Measurements from ENCODE around the gene NFASC.

Gene NFASC

DNA sequence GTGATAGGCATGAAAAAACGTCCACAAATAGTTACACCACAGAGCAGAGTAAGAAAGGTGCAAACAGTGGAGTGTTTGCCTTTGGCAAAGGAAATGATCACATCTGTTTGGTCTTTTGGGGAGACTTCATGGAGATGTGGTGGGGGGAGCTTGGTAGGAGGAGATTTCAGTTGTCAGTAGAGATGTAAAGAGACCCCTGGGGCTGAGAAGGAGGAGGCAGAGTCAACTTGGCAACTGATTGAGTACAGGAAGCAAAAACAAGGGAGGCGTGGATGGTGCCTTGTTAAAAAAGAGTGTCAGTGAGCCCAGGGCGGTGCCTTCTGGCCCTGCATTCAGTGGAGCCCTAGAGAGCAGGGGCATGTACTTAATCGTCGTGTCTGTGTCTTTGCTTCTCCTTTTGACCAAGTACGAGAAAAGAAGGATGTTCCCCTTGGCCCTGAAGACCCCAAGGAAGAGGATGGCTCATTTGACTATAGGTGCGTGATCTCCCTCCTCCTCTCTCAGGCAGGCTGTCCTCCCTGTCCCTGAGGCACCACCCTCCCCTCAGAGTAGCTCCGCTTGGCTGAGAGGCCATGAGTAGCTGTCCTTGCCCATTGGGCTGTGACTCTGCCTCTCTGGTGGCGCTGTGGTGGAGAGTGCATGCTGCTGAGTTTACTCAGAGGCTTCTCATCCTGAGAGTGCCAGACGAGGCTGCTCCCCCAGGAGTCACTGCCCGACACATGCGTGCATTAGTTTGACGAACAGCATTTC is 141.9 kb downstream of the NFASC start:
- Histone ChIP-seq H3K36me3 (ENCODE audit: control insufficient read depth in 2 of 2, insufficient read depth in 2 of 2, low read length in 2 of 2) (no peaks in the 10 kb centered on the region), H3K4me1 (ENCODE audit: control insufficient read depth in 2 of 2, insufficient read depth in 2 of 2, low read length in 2 of 2) (peaks cover 0 to 3% of the 10 kb centered on the region in 2 donors), H3K9me3 (ENCODE audit: control insufficient read depth in 2 of 2, low read length in 2 of 2) (no peaks in the 10 kb centered on the region), H3K4me3 (ENCODE audit: low read length in 2 of 2) (no peak overlapping the region), H3K27ac (ENCODE audit: low read depth in 2 of 2, low read length in 2 of 2) (no peak overlapping the region), H3K27me3 (ENCODE audit: control insufficient read depth in 2 of 2, insufficient read depth in 2 of 2, low read length in 2 of 2) (no peaks in the 10 kb centered on the region), H3K9ac (ENCODE audit: low read depth in 1 of 2, low read length in 2 of 2) (no peak overlapping the region)

- no peak overlapping the region for H3K9ac ChIP-seq (ENCODE audit: low read depth in 1 of 2, low read length in 2 of 2)
- H3K27ac ChIP-seq (ENCODE audit: low read depth in 2 of 2, low read length in 2 of 2), result no peak overlapping the region
- no peaks in the 10 kb centered on the region for H3K36me3 ChIP-seq (ENCODE audit: control insufficient read depth in 2 of 2, insufficient read depth in 2 of 2, low read length in 2 of 2)
Observed at GRCh38 chr1:205013683-205014367, 143.2 kb downstream of the NFASC start.

GRCh38 chr1:205014783-205015182 is 144.1 kb downstream of the NFASC start:
- Histone ChIP-seq H3K36me3 (ENCODE audit: control insufficient read depth in 2 of 2, insufficient read depth in 2 of 2, low read length in 2 of 2) (no peaks in the 10 kb centered on the region), H3K9ac (ENCODE audit: low read depth in 1 of 2, low read length in 2 of 2) (no peak overlapping the region), H3K4me3 (ENCODE audit: low read length in 2 of 2) (no peak overlapping the region), H3K4me1 (ENCODE audit: control insufficient read depth in 2 of 2, insufficient read depth in 2 of 2, low read length in 2 of 2) (peaks cover 0 to 3% of the 10 kb centered on the region in 2 donors), H3K27ac (ENCODE audit: low read depth in 2 of 2, low read length in 2 of 2) (no peak overlapping the region), H3K27me3 (ENCODE audit: control insufficient read depth in 2 of 2, insufficient read depth in 2 of 2, low read length in 2 of 2) (no peaks in the 10 kb centered on the region), H3K9me3 (ENCODE audit: control insufficient read depth in 2 of 2, low read length in 2 of 2) (no peaks in the 10 kb centered on the region)

More at GRCh38 chr1:205013683-205014367, 143.2 kb downstream of the NFASC start:
- Histone ChIP-seq H3K4me1 (ENCODE audit: control insufficient read depth in 2 of 2, insufficient read depth in 2 of 2, low read length in 2 of 2) (peaks cover 0 to 3% of the 10 kb centered on the region in 2 donors), H3K4me3 (ENCODE audit: low read length in 2 of 2) (no peak overlapping the region), H3K9me3 (ENCODE audit: control insufficient read depth in 2 of 2, low read length in 2 of 2) (no peaks in the 10 kb centered on the region), H3K27me3 (ENCODE audit: control insufficient read depth in 2 of 2, insufficient read depth in 2 of 2, low read length in 2 of 2) (no peaks in the 10 kb centered on the region)

DNA sequence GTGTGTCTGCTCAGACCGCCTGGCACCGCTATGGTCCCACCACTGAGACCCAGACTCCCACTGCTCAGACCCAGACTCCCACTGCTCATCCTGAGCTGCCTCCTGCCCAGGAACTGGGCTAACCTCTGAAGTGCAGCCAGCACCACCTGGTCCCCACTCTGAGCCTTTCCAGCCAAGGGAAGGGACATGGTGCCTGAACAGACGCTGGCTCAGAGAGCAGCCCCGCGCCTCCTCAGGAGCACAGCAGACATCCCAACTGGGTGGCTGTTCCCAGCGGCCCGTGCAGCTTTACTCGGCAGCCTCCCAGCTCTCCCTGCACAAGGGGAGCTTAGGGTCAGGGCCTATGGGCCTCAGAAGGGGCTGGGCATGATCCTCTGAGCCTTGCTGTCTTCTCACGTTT is 144.6 kb downstream of the NFASC start:
- H3K27me3 ChIP-seq (ENCODE audit: control insufficient read depth in 2 of 2, insufficient read depth in 2 of 2, low read length in 2 of 2), result no peaks in the 10 kb centered on the region
- peaks cover 0 to 3% of the 10 kb centered on the region in 2 donors for H3K4me1 ChIP-seq (ENCODE audit: control insufficient read depth in 2 of 2, insufficient read depth in 2 of 2, low read length in 2 of 2)
- H3K9me3 ChIP-seq (ENCODE audit: control insufficient read depth in 2 of 2, low read length in 2 of 2), result no peaks in the 10 kb centered on the region
- no peak overlapping the region for H3K4me3 ChIP-seq (ENCODE audit: low read length in 2 of 2)
- no peaks in the 10 kb centered on the region for H3K36me3 ChIP-seq (ENCODE audit: control insufficient read depth in 2 of 2, insufficient read depth in 2 of 2, low read length in 2 of 2)
- no peak overlapping the region for H3K9ac ChIP-seq (ENCODE audit: low read depth in 1 of 2, low read length in 2 of 2)
- H3K27ac ChIP-seq (ENCODE audit: low read depth in 2 of 2, low read length in 2 of 2), result no peak overlapping the region

GRCh38 chr1:205016075-205016474 is 145.4 kb downstream of the NFASC start:
- Histone ChIP-seq H3K27ac (ENCODE audit: low read depth in 2 of 2, low read length in 2 of 2) (no peak overlapping the region), H3K4me1 (ENCODE audit: control insufficient read depth in 2 of 2, insufficient read depth in 2 of 2, low read length in 2 of 2) (peaks cover 0 to 3% of the 10 kb centered on the region in 2 donors), H3K27me3 (ENCODE audit: control insufficient read depth in 2 of 2, insufficient read depth in 2 of 2, low read length in 2 of 2) (no peaks in the 10 kb centered on the region), H3K9me3 (ENCODE audit: control insufficient read depth in 2 of 2, low read length in 2 of 2) (no peaks in the 10 kb centered on the region), H3K4me3 (ENCODE audit: low read length in 2 of 2) (no peak overlapping the region), H3K36me3 (ENCODE audit: control insufficient read depth in 2 of 2, insufficient read depth in 2 of 2, low read length in 2 of 2) (no peaks in the 10 kb centered on the region), H3K9ac (ENCODE audit: low read depth in 1 of 2, low read length in 2 of 2) (no peak overlapping the region)

GRCh38 chr1:205016584-205016983 is 145.9 kb downstream of the NFASC start:
- Histone ChIP-seq H3K27ac (ENCODE audit: low read depth in 2 of 2, low read length in 2 of 2) (no peak overlapping the region), H3K9me3 (ENCODE audit: control insufficient read depth in 2 of 2, low read length in 2 of 2) (no peaks in the 10 kb centered on the region), H3K4me1 (ENCODE audit: control insufficient read depth in 2 of 2, insufficient read depth in 2 of 2, low read length in 2 of 2) (peaks cover 0 to 3% of the 10 kb centered on the region in 2 donors), H3K4me3 (ENCODE audit: low read length in 2 of 2) (no peak overlapping the region), H3K27me3 (ENCODE audit: control insufficient read depth in 2 of 2, insufficient read depth in 2 of 2, low read length in 2 of 2) (no peaks in the 10 kb centered on the region), H3K9ac (ENCODE audit: low read depth in 1 of 2, low read length in 2 of 2) (no peak overlapping the region), H3K36me3 (ENCODE audit: control insufficient read depth in 2 of 2, insufficient read depth in 2 of 2, low read length in 2 of 2) (no peaks in the 10 kb centered on the region)

GRCh38 chr1:205017001-205017400 is 146.3 kb downstream of the NFASC start:
- Histone ChIP-seq H3K27me3 (ENCODE audit: control insufficient read depth in 2 of 2, insufficient read depth in 2 of 2, low read length in 2 of 2) (no peaks in the 10 kb centered on the region), H3K4me1 (ENCODE audit: control insufficient read depth in 2 of 2, insufficient read depth in 2 of 2, low read length in 2 of 2) (peaks cover 0 to 3% of the 10 kb centered on the region in 2 donors), H3K27ac (ENCODE audit: low read depth in 2 of 2, low read length in 2 of 2) (no peak overlapping the region), H3K36me3 (ENCODE audit: control insufficient read depth in 2 of 2, insufficient read depth in 2 of 2, low read length in 2 of 2) (no peaks in the 10 kb centered on the region), H3K9me3 (ENCODE audit: control insufficient read depth in 2 of 2, low read length in 2 of 2) (no peaks in the 10 kb centered on the region), H3K9ac (ENCODE audit: low read depth in 1 of 2, low read length in 2 of 2) (no peak overlapping the region), H3K4me3 (ENCODE audit: low read length in 2 of 2) (no peak overlapping the region)

DNA sequence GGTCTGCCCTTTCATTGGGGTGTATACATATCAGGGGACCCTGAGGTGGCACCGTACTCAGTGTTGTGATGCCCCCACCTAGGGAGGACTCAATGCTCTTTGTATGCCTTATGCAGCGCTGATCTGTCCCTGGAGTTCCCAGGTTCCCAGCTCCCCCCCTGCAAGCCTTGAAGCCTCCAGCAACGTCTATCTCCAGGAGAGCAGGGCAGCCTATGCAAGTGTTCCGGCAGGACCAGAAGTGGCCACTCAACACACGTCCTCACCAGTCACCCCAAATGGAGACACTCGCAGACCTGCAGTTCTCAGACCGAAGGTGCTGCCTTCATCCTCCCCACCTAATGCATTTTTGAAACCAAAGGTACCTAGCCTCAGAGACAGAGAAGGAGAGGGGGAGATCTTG is 147.1 kb downstream of the NFASC start:
- Histone ChIP-seq H3K4me3 (ENCODE audit: low read length in 2 of 2) (no peak overlapping the region), H3K4me1 (ENCODE audit: control insufficient read depth in 2 of 2, insufficient read depth in 2 of 2, low read length in 2 of 2) (peaks cover 0 to 3% of the 10 kb centered on the region in 2 donors), H3K9me3 (ENCODE audit: control insufficient read depth in 2 of 2, low read length in 2 of 2) (no peaks in the 10 kb centered on the region), H3K27me3 (ENCODE audit: control insufficient read depth in 2 of 2, insufficient read depth in 2 of 2, low read length in 2 of 2) (no peaks in the 10 kb centered on the region), H3K36me3 (ENCODE audit: control insufficient read depth in 2 of 2, insufficient read depth in 2 of 2, low read length in 2 of 2) (no peaks in the 10 kb centered on the region), H3K27ac (ENCODE audit: low read depth in 2 of 2, low read length in 2 of 2) (no peak overlapping the region), H3K9ac (ENCODE audit: low read depth in 1 of 2, low read length in 2 of 2) (no peak overlapping the region)

- no peak overlapping the region for H3K27ac ChIP-seq (ENCODE audit: low read depth in 2 of 2, low read length in 2 of 2)
- no peaks in the 10 kb centered on the region for H3K27me3 ChIP-seq (ENCODE audit: control insufficient read depth in 2 of 2, insufficient read depth in 2 of 2, low read length in 2 of 2)
- peaks cover 0 to 3% of the 10 kb centered on the region in 2 donors for H3K4me1 ChIP-seq (ENCODE audit: control insufficient read depth in 2 of 2, insufficient read depth in 2 of 2, low read length in 2 of 2)
- no peak overlapping the region for H3K4me3 ChIP-seq (ENCODE audit: low read length in 2 of 2)
- H3K9me3 ChIP-seq (ENCODE audit: control insufficient read depth in 2 of 2, low read length in 2 of 2), result no peaks in the 10 kb centered on the region
- H3K36me3 ChIP-seq (ENCODE audit: control insufficient read depth in 2 of 2, insufficient read depth in 2 of 2, low read length in 2 of 2), result no peaks in the 10 kb centered on the region
- H3K9ac ChIP-seq (ENCODE audit: low read depth in 1 of 2, low read length in 2 of 2), result no peak overlapping the region
Observed at GRCh38 chr1:205018381-205018780, 147.7 kb downstream of the NFASC start.

- H3K4me1 ChIP-seq (ENCODE audit: control insufficient read depth in 2 of 2, insufficient read depth in 2 of 2, low read length in 2 of 2), result no peaks in the 10 kb centered on the region
- H3K27me3 ChIP-seq (ENCODE audit: control insufficient read depth in 2 of 2, insufficient read depth in 2 of 2, low read length in 2 of 2), result no peaks in the 10 kb centered on the region
- no peak overlapping the region for H3K4me3 ChIP-seq (ENCODE audit: low read length in 2 of 2)
- H3K27ac ChIP-seq (ENCODE audit: low read depth in 2 of 2, low read length in 2 of 2), result no peak overlapping the region
- H3K36me3 ChIP-seq (ENCODE audit: control insufficient read depth in 2 of 2, insufficient read depth in 2 of 2, low read length in 2 of 2), result no peaks in the 10 kb centered on the region
- no peaks in the 10 kb centered on the region for H3K9me3 ChIP-seq (ENCODE audit: control insufficient read depth in 2 of 2, low read length in 2 of 2)
- H3K9ac ChIP-seq (ENCODE audit: low read depth in 1 of 2, low read length in 2 of 2), result no peak overlapping the region
Observed at GRCh38 chr1:205020466-205020865, 149.8 kb downstream of the NFASC start.
